Ovary (tissue), 3 donors: ENCODE results near the gene UMAD1.
"Not testable (repeated sequence)": the region's sequence is repeated elsewhere in the genome, so short reads cannot be mapped to it uniquely, and the experiment has no call there.

ENCODE experiments used
- EP300 ChIP-seq: sonication (generic); formaldehyde crosslinking; IDR thresholded peaks from one replicate; pipeline ENCODE4 v1.6.1; 2017; ENCODE audit warnings: antibody characterized with exemption
- POLR2A ChIP-seq: fragments of 450-650 bp; IDR thresholded peaks from one replicate; pipeline ENCODE4 v1.6.1; 2017; ENCODE audit warnings: antibody characterized with exemption, mild to moderate bottlenecking, moderate library complexity
- TF ChIP-seq, protein P1 (sequence below), 3 donors: fragments of 450-650 bp in 2 of 3; fragments of 200-600 bp in 1 of 3; IDR thresholded peaks; one replicate each; pipeline versions ENCODE4 v1.5.1 to v1.8.0; 2016 to 2022; ENCODE audit warnings: antibody characterized with exemption in 3 of 3, mild to moderate bottlenecking in 1 of 3
- donor health status: DM: no; HTN: no; CAD: no.

- not testable (repeated sequence) for TF ChIP-seq POLR2A, EP300
- TF ChIP-seq, protein P1, sequence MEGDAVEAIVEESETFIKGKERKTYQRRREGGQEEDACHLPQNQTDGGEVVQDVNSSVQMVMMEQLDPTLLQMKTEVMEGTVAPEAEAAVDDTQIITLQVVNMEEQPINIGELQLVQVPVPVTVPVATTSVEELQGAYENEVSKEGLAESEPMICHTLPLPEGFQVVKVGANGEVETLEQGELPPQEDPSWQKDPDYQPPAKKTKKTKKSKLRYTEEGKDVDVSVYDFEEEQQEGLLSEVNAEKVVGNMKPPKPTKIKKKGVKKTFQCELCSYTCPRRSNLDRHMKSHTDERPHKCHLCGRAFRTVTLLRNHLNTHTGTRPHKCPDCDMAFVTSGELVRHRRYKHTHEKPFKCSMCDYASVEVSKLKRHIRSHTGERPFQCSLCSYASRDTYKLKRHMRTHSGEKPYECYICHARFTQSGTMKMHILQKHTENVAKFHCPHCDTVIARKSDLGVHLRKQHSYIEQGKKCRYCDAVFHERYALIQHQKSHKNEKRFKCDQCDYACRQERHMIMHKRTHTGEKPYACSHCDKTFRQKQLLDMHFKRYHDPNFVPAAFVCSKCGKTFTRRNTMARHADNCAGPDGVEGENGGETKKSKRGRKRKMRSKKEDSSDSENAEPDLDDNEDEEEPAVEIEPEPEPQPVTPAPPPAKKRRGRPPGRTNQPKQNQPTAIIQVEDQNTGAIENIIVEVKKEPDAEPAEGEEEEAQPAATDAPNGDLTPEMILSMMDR (IDR thresholded peaks at IDR 0.05): not testable (repeated sequence)
Measured at GRCh38 chr7:7804822-7805221, 164.3 kb downstream of the UMAD1 start.
